NCI-H446 treated with DMSO at 0.1 percent for 48 hours (cell line): ENCODE measurements around the gene DMRTB1.

Experiments
- DNase-seq: peaks from one replicate; lab custom pipeline; 2025; lab: John Stamatoyannopoulos, UW

DMRTB1 gene

GRCh38 chr1:53508991-53509666, 49.9 kb downstream of the DMRTB1 start:
- no peak for DNase-seq

DNA sequence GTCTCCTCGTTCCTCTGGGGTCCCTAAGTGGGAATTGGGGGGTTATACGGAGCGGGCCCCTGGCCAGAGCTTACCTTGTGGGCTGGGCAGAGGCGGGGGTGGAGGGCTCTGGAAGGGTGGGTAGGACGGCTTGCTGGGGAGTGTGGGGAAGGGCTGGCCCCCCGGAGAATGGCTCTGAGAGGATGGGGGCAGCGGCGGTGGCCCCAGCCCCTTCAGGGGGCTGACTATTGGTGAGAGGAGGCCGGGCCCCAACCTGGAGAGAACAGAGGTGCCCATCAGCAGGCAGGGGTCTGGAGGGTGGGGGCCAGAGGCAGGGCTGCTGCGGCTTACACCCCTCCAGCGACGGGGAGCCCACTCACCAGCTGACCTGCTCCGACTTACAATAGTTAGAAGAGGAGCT, 50.6 kb downstream of the DMRTB1 start:
- DNase-seq, result no peak

DNA sequence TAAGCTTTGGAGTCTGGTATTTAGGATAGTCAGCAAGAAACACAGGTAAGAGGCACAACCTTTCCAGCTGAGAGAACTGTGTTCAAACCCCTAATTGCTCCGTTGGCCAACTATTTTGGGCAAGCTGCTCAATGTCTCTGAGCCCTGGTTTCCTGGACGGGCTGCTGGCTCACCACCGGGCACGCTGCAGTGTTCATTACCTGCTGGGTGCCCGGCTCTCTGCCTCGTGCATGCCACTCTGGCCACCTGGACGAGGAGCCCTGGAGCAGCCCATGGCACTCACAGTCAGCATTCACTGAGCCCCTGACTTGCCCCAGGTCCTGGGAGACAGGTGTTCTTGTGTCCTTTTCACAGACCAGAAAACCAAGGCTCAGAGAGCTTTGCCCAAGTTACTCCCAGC, 51.0 kb downstream of the DMRTB1 start:
- DNase-seq, result no peak

- no peak for DNase-seq
Observed at GRCh38 chr1:53511323-53511932, 52.2 kb downstream of the DMRTB1 start.

- peak; percentile 28 for DNase-seq
Observed at GRCh38 chr1:53511933-53512806, 53.0 kb downstream of the DMRTB1 start.

- no peak for DNase-seq
Observed at GRCh38 chr1:53512807-53513755, 53.9 kb downstream of the DMRTB1 start.

- DNase-seq, result peak; percentile 40
Observed at GRCh38 chr1:53513846-53514245, 54.6 kb downstream of the DMRTB1 start.

DNA sequence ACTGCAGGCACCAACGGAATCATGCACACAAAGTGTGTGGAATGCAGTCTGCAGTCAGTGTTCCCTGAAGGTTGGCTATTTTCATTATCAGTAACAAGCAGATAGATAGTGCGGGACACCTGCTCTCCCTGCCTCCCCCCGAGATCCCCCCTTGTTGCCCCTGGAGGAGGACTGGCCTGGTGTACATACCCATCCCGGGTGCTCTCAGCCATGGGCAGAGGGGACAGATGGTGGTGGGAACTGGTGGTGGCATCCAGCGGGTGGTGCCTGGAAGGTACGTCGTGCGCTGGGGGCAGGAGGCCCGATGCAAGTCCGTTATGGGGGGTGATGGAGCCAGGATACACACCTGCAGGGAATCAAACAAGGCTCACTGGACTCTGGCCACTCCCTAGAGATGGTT, 55.2 kb downstream of the DMRTB1 start:
- DNase-seq, result no peak

GRCh38 chr1:53516181-53516580, 57.0 kb downstream of the DMRTB1 start:
- no peak for DNase-seq
